ENCODE data around the gene BAZ1A.

The BAZ1A gene

GRCh38 chr14:34714320-34715126 lies 160.6 kb downstream of the BAZ1A start, which contains the start of gene CFL2:
Gene CFL2, minus strand, starts transcription at chr14:34714593. Its CDS starts 53 bp downstream, at chr14:34714540.
- no peak for FAIRE-seq

GRCh38 chr14:34713681-34714319 lies 161.4 kb downstream of the BAZ1A start:
- FAIRE-seq, result peak; percentile 53

DNA sequence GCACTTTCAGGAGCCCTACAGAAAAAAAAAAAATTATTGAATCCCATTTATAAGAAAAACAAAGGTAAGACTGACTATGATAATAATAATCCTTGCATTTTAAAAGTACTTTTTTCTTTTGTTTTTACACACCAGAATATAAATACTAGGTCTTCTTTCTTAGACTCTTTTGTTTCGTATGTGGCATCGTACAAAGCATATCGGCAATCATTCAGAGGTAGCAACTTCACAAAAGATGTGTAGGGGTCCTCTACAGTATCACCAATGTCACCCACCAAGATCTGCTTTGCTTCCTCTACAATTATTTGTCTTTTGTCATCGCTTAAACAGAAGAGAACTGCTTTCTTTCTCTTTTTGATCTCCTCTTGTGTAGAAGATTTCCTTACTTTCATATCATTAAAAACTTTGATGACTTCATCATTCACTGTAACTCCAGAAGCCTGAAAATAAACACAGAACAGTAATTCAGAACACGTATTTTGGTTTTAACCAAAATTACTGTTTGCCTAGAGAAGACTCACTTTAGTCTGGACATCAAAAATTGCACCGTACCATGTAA lies 162.0 kb downstream of the BAZ1A start:
- no peak for FAIRE-seq

GRCh38 chr14:34711796-34712712 lies 163.1 kb downstream of the BAZ1A start:
- FAIRE-seq, result no peak

GRCh38 chr14:34711169-34711568 lies 164.0 kb downstream of the BAZ1A start:
- no peak for FAIRE-seq

- FAIRE-seq, result no peak
Measured at GRCh38 chr14:34710744-34711143, 164.4 kb downstream of the BAZ1A start.

DNA sequence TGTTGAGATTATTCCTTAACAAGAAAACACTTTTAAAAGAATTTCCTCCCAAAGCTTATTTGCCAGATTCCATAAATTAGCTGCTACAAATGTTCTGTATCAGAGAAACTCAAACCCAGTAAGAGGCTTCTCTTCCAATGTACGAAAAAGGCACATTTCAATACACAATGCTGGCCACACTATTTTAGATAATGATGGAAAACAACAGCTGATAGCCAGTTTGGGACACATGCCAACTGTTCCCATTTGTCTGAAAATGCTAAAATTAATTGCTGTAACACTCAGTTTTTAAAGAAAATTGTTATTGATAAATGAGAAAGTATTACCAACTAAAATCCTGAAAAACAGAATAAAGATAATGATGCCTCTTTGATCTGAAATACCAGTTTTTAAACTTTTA lies 165.2 kb downstream of the BAZ1A start:
- no peak for FAIRE-seq

DNA sequence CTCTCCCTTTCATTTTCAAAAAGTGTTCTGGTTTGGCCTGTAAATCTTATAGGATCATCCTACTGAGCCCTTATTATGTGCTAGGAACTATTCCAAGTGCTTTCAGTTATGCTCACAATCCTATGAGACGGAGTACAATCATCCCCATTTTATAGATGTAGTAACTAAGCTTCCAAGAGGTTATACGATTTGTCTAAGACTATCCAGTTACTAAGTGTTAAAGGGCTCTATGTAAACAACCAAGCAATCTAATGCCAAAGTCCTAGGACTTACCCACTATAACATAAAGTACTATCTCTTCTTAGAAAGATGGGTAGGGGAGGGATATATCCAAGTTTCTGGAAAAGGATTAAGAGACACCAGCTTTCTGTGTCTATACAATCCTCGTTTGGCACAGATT lies 167.4 kb downstream of the BAZ1A start:
- FAIRE-seq, result no peak
